Hippocampal formation (tissue), 2 donors: ENCODE data around the gene PLXNA4.

Source experiments
- DNase-seq, 2 donors: peaks; one replicate each; lab custom pipeline; 2025; lab: John Stamatoyannopoulos, UW

Gene PLXNA4

DNA sequence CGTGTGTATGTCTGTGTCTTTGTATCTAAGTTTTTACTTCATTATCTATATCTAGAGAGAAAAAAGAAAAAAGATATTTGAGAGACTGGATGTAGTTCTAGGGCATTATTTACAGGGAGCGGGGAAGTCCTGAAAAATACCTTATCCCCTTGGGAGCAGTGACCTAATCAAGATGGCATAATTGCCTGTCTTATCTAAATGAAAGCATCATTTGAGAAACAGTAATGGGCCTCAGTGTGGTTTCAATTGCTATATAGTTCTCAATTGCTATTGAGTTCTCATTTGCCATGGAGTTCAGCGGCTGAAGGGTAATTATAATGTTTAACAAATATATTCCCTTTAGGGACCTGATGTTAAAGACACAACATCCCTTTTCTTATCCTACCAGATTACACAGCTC, 216.5 kb downstream of the PLXNA4 start:
- no peak for DNase-seq

DNA sequence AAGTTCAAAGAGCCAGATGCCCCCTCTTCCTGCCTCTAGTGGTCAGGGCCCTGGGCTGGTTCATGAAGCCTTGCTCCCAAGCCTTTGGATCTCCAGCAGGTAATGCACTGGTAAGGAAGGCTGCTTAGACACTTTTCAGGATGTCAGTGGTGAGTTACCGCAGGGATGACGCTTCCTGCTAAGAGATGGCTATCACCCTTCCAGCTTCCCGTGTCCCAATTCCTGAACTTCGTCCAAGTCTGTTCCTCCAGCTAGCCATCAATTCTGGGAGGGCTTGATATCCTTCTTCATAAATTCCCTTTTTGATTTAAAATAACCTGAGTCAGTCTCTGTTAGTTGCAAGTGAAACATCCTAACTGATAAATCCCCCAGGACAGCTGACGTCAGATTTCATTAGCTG, 221.2 kb downstream of the PLXNA4 start:
- no peak for DNase-seq

DNA sequence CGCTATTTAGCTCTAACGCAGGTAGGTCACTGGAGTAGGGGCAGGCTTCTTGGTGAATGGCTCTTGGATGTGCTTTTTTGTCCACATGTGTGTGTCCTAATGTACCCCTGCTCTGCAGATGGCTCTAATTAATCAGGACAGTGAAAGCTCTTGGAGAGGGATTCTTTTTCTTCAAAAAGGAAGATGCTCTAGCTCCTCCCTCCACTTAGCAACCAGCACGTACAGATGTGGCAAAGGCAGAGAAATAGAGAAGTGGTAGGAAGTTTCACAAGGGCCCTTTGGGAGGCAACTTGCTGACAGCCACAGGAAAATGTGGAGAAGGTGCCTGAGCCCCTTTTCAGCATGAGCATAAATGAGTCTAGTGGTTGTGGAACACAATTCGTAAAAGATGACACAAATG, 221.7 kb downstream of the PLXNA4 start:
- DNase-seq = no peak

DNA sequence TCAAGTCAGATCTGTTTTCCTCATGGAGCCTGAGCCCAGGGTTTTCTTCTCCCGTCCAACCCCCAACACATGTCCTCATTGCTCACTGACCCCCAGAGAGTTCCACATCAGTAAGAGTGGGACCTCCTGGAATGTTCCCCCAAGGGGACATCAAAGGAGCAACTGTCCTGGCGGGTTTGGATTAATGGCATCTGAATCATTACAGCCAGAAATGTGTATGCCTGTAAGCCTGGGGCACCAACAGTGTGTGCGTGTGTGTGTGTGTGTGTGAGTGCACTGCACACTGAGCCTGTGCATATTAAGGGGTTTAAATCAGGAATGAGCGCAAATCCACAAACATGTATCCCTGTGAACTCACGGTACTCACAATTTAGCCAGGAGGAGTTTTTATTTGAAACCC, 222.3 kb downstream of the PLXNA4 start:
- no peak for DNase-seq

DNA sequence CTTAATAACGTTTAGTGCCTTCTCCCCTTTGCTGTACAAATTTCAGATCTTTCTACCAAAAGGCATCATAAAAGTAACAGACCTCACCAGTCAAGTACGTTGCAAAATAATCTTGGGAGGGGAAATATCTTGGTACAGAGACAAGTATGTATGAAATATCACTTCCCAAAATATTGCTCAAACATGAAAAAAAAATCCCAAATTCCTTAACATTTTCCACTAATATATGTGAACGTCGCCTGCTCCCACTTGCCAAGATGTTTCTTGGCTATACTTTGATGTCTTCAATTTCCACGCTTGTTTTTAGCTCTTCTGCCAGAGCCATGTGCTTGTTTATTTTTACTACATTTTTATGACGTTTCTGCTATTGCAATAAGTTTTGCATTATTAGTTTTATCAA, 223.5 kb downstream of the PLXNA4 start:
- no peak for DNase-seq

DNA sequence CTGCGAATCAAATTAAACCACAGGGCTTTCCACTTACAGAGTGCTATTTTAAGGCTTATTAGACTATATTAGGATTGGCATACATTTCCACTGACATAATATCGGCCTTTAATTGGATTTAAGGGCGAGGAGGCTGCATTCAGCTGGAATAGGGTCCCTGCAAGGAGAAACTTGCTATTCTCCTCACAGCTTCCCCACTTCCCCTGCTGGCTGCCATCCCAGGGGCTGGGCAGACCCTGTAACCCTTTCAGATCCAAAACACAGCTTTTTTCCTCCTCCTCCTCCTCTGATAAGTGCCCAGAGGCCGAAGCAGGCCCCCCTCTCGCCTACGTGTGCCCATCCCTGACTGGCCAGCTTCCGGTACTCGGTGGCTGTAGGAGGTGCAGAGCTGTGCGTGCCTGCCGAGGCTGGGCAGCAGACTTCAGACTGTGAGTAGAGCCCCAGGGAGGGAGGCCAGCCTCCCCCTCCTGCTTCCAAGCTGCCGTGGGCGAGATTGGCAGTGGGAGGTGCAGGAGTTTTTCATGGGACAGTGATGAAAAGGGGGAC, 224.2 kb downstream of the PLXNA4 start:
- DNase-seq = no peak

DNA sequence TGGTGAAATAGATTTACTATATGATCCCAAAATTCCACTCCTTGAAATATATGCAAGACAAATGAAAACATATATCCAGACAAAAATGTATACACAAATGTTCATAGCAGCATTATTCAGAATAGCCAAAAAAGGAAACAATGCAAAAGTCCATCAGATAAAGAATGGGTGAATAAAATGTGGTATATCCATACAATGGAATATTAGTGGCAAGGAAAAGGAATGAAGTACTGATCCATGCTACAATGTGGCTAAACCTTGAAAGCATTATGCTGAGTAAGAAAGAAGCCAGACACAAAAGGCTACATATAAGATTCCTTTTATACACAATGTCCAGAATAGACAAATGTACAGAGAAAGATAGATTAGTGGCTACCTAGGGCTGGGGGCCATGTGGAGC, 225.5 kb downstream of the PLXNA4 start:
- no peak for DNase-seq

DNA sequence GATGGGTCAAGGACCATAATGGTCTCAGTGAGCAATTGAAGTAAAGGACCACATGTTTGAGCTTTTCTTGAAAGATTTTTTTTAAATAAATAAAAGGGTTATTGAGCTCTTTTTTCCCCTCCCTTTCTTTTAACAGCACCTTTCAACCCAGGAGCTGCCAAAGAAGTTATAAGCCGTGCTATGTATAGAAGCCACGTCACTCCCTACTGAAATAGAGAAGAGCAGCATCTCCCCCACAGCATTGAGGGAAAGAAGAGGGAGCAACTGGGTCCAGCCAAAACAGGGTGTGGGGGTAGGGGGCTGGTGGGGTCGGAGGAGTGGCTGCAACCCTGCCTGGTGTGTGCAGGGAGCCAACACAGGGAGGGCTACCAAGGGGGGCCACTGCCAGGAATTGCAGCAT, 227.2 kb downstream of the PLXNA4 start:
- DNase-seq = no peak

DNA sequence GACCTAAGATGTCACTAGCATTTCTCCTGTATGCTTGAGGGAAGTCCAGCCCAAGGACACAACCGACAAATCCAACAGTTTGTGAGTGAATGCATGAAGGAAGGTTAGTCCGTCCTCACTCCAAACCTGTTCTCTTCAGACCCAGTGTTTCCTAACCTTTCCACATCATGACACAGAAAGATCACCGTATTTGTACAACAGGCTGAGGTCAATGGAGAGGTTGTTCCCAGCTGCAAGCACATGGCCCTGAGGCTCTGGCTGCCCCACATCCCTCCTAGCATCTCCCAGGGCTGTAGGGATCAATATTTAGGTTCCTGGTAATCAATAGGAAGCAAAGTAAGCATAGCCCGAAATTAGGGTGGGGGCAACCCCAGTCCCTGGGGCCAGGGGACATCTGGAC, 227.9 kb downstream of the PLXNA4 start:
- no peak for DNase-seq

DNA sequence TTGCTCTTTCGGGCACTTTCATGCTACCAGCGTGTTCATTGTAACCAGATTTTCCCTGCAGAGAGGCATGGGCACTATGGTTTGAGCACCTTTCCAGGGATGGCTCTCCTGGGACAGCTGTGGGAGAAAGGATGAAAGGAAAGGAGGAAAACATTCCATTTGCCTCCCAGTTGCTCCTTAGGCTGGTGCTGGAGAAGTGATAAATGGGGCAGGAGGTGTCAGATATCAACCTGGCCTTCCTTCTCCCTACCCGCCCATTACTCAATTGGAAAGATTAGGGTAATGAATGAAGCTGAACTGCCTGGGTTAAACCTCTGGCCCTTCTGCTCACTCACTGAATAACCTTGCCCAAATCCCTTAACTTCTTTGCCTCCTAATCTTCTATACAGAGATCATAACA, 228.4 kb downstream of the PLXNA4 start:
- no peak for DNase-seq

DNA sequence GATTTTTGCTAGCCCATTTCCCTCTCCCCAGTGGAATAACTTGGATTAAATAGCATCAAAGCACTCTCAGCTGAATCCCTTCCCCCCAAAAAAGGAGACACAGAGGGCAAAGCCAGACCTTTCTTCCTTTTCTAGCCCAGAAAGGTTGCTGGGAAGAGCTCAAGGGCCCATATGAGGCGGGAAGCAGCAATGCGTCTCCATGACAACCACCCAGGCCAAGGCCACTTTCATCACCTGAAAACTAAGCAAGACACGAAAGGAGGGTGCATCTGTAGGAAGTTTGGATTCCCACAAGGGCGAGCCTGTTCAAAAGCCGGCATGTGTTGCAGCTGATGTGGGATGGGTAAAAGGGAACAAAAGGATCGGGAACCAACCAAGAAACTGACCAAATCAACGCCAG, 229.1 kb downstream of the PLXNA4 start:
- DNase-seq = no peak

DNA sequence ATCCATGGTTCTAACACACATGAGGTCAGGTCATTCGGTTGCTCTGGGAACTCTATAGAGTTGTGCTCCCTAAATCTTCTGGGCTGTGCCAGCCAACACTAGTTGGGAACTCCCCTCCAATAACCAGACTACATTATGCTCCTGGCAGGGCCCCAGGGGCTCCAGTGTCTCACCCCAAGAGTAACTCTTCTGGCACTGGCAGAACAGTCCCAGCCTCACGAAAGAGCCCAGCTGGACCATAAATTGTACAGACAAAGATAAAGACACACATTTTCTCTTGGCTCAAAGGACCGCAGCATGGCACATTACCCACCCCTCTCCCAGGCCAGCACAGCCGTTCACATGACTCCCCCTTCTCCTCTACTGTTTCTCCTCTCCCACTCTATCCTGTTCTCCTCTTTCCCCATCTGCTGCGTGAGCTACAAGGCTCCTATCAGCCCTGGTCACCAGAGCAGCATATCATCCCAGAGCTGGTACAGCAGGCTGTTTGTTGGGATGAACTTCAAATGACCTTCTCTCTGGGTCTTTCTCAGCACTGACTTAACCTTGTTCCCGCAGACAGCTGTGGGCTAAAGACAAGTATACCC, 230.6 kb downstream of the PLXNA4 start:
- DNase-seq = no peak

DNA sequence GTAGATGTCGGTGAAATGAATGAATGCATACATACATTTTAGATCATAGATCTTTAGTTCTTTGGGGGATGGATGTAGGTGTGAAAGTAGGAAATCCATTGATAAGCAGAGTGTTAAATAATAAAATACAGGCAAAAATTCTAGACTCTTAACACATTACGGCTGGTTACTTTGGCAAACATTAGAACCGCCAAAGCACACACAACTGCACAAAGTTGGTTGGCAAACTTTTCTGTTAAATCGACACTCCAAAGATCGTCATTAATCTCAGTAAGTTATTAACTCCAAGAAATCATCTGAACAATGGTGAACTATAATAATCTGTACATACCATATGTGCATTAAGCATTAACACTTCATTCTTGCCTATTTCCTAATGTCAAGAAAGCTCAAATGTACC, 231.2 kb downstream of the PLXNA4 start:
- no peak for DNase-seq

DNA sequence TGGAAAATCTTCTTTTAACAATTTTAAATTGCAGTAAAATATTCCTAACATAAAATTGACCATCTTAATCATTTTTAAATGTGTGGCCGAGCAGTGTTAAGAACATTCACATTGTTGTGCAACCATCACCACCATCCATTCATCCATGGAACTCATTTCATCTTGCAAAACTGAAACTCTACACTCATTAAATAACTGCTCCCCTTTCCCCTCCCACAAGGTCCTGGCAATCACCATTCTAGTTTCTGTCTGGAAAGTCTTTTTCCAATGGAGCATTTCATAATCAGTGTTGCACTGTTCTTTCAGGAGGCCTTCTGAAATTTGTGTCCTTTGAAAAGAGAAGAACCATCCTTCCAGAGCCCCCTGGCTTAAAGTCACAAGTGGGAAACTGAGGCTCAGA, 233.1 kb downstream of the PLXNA4 start:
- DNase-seq = no peak

DNA sequence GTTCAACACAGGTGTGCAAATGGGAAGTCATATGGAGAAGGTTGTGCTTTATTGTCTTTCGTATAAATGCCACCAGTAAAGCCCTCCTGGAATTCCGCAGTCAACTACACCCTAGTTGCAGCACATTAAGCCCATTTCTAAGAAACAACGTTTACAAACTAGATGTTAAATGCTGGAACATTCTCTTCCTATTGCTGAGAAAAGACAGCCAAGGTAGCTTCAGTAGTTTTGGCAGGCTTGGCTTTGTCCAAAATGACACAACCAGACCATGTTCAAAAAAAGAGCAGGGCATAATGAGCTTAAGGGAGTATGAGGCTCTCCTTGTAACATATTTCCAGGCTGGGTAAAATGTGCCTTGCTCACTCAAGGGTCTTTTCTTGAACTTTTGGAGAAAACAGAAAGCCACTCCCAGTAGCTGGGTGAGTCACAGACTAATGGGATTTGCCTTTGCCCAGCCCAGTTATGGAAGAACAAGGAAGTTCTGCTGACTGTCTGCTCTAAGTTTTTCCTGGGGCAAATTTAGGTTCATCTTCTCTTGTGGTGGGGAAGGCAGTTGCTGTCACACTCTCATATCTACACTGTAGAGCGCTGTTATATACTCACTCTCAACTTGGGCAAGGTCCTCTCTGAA, 238.7 kb downstream of the PLXNA4 start:
- no peak for DNase-seq

DNA sequence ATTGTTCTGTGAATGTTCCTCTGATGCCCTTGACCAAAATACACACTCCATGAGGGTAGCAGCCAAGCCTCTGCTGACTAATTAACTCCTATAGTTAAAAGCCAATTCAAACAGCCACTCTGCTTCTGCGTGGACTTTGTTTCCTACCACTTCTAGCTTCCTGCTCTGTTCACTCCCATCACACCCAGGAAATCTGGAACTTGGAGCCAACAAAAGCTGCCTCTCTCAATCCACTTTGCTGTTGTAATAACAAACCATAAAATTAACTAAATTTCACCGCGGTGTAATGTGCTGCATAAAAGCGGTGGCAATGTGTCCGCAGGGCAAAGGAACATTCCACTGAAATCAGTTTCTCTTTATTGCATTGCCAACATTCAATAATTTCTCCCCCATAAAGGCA, 239.5 kb downstream of the PLXNA4 start:
- DNase-seq = no peak

DNA sequence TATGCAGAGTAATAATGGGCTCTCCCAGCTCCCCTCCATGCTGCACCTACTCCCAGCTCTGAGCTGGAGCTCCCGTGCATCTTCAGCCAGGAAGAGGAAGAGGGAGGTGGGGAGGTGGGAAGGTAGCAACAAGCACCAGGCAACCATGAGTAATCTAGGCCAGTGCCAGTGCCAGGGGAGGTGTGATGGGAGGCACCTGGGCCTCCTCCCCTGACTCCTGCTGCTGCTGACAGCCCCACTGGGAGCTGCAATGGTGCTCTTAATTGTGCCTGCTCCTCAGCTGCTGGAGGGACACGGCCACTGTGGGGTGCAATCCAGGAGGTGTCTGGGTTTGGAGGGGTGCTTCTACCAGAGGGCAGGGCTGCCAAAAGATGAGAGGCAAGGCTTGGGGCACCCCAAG, 243.0 kb downstream of the PLXNA4 start:
- DNase-seq = no peak

DNA sequence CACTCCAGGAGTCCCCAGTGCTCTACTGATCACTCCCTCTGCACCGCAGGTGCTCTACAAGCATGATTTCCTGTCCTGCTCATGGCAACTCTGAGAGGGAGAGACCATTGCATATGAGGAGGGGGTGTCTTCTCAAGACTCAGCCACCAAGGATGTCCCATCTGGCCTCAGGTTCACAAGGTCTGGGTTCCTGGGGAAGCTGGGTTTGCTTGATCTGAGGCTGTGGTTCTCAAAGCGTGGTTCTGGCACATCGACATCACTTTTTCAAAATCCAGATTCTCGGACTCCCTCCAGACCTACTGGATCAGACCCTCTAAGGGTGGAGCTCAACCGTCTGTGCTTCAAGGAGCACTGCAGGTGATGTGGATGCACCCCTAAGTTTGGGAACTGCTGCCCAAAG, 247.5 kb downstream of the PLXNA4 start:
- no peak for DNase-seq

DNA sequence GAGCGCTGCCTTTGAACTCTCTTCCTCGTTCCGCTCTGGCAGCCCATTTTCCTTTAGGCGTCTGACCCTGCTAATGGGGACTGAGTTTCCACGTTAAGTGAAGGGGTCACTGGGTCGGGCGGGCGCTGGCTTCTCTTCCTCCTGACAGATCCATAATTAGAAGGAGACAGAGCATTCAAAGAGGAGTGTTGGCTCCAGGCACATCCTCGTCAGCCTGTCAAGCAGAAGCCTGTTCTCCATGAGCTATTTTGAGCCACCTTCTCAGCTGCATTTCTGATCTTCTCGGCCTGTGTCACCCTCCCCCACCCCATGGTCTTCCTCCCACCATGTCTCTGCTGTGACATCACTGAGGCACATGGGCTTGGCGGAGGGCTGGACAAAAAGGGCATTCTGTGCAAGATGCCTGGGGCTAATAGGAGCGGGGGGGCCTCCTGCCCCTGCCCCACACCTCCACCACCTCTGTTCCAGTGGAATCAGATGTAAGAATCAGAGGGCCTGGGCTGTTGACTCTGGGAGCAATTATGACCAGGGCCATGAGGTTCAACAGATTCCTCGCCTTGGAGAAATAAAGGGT, 248.1 kb downstream of the PLXNA4 start:
- DNase-seq = no peak

DNA sequence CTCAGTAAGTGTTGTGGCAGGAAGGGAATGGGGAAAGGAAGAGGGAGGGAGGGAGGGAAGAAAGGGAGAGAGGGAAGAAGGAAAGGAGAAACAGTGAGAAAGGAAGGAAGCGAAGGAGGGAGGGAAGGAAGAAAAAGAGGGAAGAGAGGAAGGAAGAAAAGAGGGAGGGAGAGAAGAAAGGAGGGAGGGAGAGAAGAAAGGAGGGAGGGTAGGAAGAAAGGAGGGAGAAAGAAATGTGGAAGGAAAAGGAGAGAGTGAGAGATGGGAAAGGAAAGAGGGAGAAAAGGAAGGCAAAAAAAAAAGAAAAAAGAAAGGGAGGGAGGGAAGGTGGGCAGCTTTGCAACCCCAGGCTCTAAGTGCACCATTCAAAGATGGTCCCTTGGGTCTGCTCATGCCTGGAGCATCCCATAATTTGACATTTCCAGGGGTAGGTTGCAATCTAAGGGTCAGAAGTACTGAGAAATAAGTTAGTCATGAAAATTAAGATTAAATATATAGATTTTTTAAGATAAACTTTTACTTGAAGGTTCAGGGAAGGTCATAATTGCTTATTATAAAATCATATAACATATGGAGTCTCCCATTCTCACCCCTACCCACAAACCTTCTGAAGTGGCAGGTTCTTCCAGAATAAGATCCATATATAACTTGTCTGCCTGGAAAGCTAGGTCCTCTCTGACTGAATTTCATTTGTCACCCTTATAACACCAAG, 249.2 kb downstream of the PLXNA4 start:
- no peak for DNase-seq

DNA sequence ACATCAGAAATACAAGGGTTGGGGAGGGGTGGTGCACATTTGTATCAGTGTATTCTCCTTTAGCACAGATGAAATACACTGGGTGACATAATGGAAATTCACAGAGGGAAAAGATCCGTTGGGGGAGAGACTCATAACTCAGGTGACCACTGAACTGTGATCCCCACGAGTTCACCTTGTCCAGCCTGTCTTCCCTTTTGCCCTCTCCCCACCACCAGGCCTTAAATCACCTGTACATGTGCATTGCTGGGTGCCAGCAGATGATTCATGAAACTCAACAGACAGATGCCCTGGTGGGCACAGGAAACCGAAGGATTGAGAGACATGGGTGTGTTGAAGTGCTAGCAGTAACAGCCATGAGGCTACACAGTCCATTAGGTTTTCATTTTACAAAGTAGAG, 253.3 kb downstream of the PLXNA4 start:
- DNase-seq = no peak

DNA sequence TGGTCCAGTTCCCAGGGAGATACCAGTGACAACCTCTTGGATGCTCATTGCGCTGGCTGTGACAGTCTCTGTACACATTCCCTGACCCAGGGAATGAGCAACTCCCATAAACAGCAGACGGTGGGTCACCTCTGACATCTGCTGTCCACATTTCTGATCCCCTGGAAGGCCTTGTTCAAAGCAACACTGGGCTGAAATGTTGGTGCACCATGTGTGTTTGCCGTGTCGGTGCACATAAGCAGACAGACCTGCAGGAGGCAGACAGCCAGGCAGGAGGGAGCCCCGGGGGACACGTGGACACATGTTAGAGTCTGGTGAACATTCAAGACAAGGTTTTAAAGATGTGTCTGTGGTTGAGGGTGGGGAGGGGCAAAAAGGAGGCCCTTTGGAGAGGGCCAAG, 254.9 kb downstream of the PLXNA4 start:
- no peak for DNase-seq

DNA sequence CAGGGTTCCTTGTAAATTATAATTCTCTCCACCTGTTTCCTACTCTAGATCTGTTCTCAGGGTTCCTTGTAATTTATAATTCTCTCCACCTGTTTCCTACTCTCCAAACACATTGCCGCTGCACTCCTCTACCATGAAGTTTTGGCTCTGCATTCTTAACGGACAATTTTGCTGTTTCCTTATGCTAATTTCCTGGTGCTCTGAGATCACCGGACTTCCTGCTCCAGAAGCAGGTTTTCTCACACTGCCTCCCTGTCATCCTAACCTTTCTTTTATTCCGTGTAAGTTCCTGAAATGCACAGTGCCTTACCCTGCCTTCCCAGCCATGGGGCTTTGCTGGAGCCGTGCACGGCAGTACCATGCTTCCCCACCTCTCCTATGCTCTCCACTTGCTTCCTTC, 256.8 kb downstream of the PLXNA4 start:
- DNase-seq = no peak
